SJSA1 (cell line): ENCODE data around the gene TMEM52B. TPM values are rescaled to one million over a fixed set of nuclear protein-coding genes. Genes with fewer than 3 reads are reported as not detected.
"Not testable (repeated sequence)": the region's sequence is repeated elsewhere in the genome, so short reads cannot be mapped to it uniquely, and the experiment has no call there.

ENCODE experiments used
- DNase-seq, 2 experiments: peaks; one replicate each; pipeline ENCODE4 v3.0.0-alpha.2; 2015 to 2020; ENCODE audit warnings: low spot score in 2 of 2, low read depth in 1 of 2
- H3K27ac ChIP-seq: fragments of 250-450 bp; sonication (Bioruptor Pico); 2 replicates; pipeline ENCODE4 v1.5.1; 2020; ENCODE audit warnings: mild to moderate bottlenecking, moderate library complexity
- H3K27me3 ChIP-seq: fragments of 250-450 bp; sonication (Bioruptor Pico); replicated peaks from 2 replicates; pipeline ENCODE4 v1.5.1; 2020; ENCODE audit warnings: mild to moderate bottlenecking, moderate library complexity
- H3K36me3 ChIP-seq: fragments of 250-450 bp; sonication (Bioruptor Pico); 2 replicates; pipeline ENCODE4 v1.5.1; 2020; ENCODE audit warnings: mild to moderate bottlenecking
- H3K4me1 ChIP-seq: fragments of 250-450 bp; sonication (Bioruptor Pico); replicated peaks from 2 replicates; pipeline ENCODE4 v1.6.1; 2021; ENCODE audit warnings: mild to moderate bottlenecking
- H3K4me3 ChIP-seq: fragments of 250-450 bp; sonication (Bioruptor Pico); 2 replicates; pipeline ENCODE4 v1.5.1; 2020; ENCODE audit warnings: mild to moderate bottlenecking
- H3K9me3 ChIP-seq: fragments of 250-450 bp; sonication (Bioruptor Pico); replicated peaks from 2 replicates; pipeline ENCODE4 v1.5.1; 2020; ENCODE audit warnings: mild to moderate bottlenecking
- total RNA-seq: library from RNA; depleted of rRNA; stranded (reverse); fragments of >200 nt; shearing (Covaris generic); gene quantifications from 2 replicates; pipeline ENCODE4 v1.2.3, GENCODE V29; 2014; rRNA removed

The TMEM52B gene
- total RNA-seq, 1 experiment from 2014 or later: 1.1 TPM

GRCh38 chr12:10223208-10223607 lies 44.4 kb downstream of the TMEM52B start:
- Histone ChIP-seq H3K27ac (no peak overlapping the region), H3K9me3 (no peaks in the 10 kb centered on the region), H3K36me3 (peaks cover 51% of the 10 kb centered on the region), H3K27me3 (no peaks in the 10 kb centered on the region), H3K4me1 (no peaks in the 10 kb centered on the region), H3K4me3 (no peak overlapping the region)
- DNase-seq: no peak

- not testable (repeated sequence) for H3K4me3 ChIP-seq, H3K4me1 ChIP-seq, H3K9me3 ChIP-seq, H3K27me3 ChIP-seq, H3K27ac ChIP-seq, DNase-seq
- peaks cover 38% of the 10 kb centered on the region for H3K36me3 ChIP-seq
Observed at GRCh38 chr12:10225426-10225825, 46.6 kb downstream of the TMEM52B start.

- H3K4me3 ChIP-seq: no peak overlapping the region
Observed at GRCh38 chr12:10226086-10226485, 47.3 kb downstream of the TMEM52B start.

GRCh38 chr12:10226731-10227130 lies 47.9 kb downstream of the TMEM52B start:
- no peaks in the 10 kb centered on the region for H3K4me1 ChIP-seq
- H3K9me3 ChIP-seq: no peaks in the 10 kb centered on the region
- no peak overlapping the region for H3K27ac ChIP-seq
- H3K36me3 ChIP-seq: peaks cover 25% of the 10 kb centered on the region
- no peak overlapping the region for H3K4me3 ChIP-seq
- DNase-seq: no peak
- H3K27me3 ChIP-seq: no peaks in the 10 kb centered on the region

More at GRCh38 chr12:10226086-10226485, 47.3 kb downstream of the TMEM52B start:
- Histone ChIP-seq H3K36me3 (peaks cover 32% of the 10 kb centered on the region), H3K9me3 (no peaks in the 10 kb centered on the region), H3K27me3 (no peaks in the 10 kb centered on the region), H3K27ac (no peak overlapping the region), H3K4me1 (no peaks in the 10 kb centered on the region)
- no peak for DNase-seq

DNA sequence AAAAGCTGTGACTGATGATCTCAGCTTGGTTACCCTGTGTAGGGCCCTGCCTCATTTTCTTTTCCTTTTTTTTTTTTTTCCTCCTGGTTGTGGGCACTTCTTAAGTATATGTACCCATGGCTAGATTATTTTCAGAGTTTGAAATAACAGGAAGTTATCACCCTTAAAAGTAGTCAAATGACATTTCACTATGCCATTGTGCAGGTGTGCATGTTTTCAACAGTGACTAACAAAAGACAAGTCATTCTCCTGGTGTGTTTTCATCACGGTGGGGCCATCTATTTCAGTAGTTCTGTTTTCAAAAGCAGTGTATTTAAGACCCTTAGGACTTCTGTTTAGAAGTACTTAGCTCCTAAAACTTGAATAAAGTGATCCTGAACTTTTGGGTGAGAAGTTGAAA lies 48.8 kb downstream of the TMEM52B start:
- Histone ChIP-seq H3K27me3 (no peaks in the 10 kb centered on the region), H3K4me3 (no peak overlapping the region), H3K4me1 (no peaks in the 10 kb centered on the region), H3K36me3 (peaks cover 18% of the 10 kb centered on the region), H3K27ac (no peak overlapping the region), H3K9me3 (no peaks in the 10 kb centered on the region)
- no peak for DNase-seq

- H3K27me3 ChIP-seq: no peaks in the 10 kb centered on the region
- H3K4me3 ChIP-seq: no peak overlapping the region
- H3K27ac ChIP-seq: no peak overlapping the region
- H3K9me3 ChIP-seq: peaks cover 5% of the 10 kb centered on the region; the same call in 1 of the 2 replicates
- no peak for DNase-seq
- no peaks in the 10 kb centered on the region for H3K4me1 ChIP-seq
- H3K36me3 ChIP-seq: no peaks in the 10 kb centered on the region
Observed at GRCh38 chr12:10234562-10234961, 55.7 kb downstream of the TMEM52B start.

GRCh38 chr12:10235761-10236631 lies 57.2 kb downstream of the TMEM52B start:
- Histone ChIP-seq H3K27ac (no peak overlapping the region), H3K27me3 (no peaks in the 10 kb centered on the region), H3K36me3 (no peaks in the 10 kb centered on the region), H3K9me3 (peaks cover 5% of the 10 kb centered on the region; the same call in 1 of the 2 replicates), H3K4me1 (peaks cover 12% of the 10 kb centered on the region), H3K4me3 (no peak overlapping the region)
- peak in 1 of 2 experiments; percentile 35 for DNase-seq

DNA sequence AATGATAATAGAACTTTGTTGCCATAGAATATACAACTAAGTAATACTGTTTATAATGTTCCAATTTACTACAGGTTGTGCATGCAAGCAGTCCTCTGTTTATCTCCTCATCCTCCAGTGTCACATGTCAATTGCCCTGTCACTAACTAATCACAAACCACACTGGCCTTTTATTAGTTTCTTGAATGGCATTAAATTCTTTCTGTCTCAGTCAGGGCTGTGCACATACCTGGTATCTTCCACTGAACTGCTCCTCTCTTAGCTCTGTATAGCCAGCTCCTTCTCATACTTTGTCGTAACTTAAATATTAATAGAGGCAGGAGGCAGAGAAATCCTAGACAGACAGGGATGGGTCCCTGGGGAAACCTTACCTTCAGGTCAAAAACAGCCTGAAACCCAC lies 57.9 kb downstream of the TMEM52B start:
- Histone ChIP-seq H3K36me3 (no peaks in the 10 kb centered on the region), H3K4me1 (peaks cover 13% of the 10 kb centered on the region), H3K27me3 (no peaks in the 10 kb centered on the region), H3K27ac (no peak overlapping the region), H3K9me3 (peaks cover 5% of the 10 kb centered on the region; the same call in 1 of the 2 replicates), H3K4me3 (no peak overlapping the region)
- no peak for DNase-seq

GRCh38 chr12:10238526-10238925 lies 59.7 kb downstream of the TMEM52B start:
- Histone ChIP-seq H3K4me1 (peaks cover 13% of the 10 kb centered on the region), H3K27me3 (no peaks in the 10 kb centered on the region), H3K4me3 (no peak overlapping the region), H3K27ac (no peak overlapping the region), H3K36me3 (no peaks in the 10 kb centered on the region), H3K9me3 (peaks cover 5% of the 10 kb centered on the region; the same call in 1 of the 2 replicates)
- no peak for DNase-seq

DNA sequence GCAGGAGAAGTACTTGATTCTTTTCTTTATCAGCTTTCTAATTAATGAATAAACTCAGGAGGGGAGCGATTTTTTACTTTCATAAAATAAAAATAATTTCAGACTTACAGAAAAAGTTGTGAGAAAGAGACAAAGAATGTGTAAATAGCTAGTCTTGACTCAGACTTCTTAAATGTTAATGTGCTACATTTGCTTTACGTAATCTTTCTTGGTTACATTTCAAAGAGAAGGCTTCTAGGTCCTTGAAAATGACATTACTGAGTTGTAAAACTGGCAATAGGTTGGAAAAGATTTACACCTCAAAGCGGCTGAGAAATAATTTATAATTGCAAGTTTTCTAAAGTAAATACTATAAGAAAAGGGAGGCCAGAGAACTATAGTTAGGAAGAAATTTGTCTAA lies 62.5 kb downstream of the TMEM52B start:
- peaks cover 13% of the 10 kb centered on the region for H3K4me1 ChIP-seq
- DNase-seq: no peak
- H3K36me3 ChIP-seq: no peaks in the 10 kb centered on the region
- H3K9me3 ChIP-seq: no peaks in the 10 kb centered on the region
- no peak overlapping the region for H3K27ac ChIP-seq
- H3K27me3 ChIP-seq: no peaks in the 10 kb centered on the region
- no peak overlapping the region for H3K4me3 ChIP-seq

Other genes with a start within 250 kb of the TMEM52B start
- not detected in 2 replicates for gene CLEC2A, start 246.7 kb upstream of the TMEM52B start, total RNA-seq
- gene CLEC12A, start 207.6 kb upstream of the TMEM52B start, total RNA-seq: not detected in 2 replicates
- not detected in 2 replicates for gene CLEC1B, start 179.9 kb upstream of the TMEM52B start, total RNA-seq
- gene CLEC12B, start 168.4 kb upstream of the TMEM52B start, total RNA-seq: not detected in 2 replicates
- gene CLEC9A, start 148.3 kb upstream of the TMEM52B start, total RNA-seq: not detected in 2 replicates
- gene CLEC1A, start 80.0 kb upstream of the TMEM52B start, total RNA-seq: not detected in 2 replicates
- gene CLEC7A, start 48.8 kb upstream of the TMEM52B start, total RNA-seq: not detected in 2 replicates
- 18.2 and 32.4 TPM in 2 replicates for gene OLR1, start 6.9 kb upstream of the TMEM52B start, total RNA-seq
- gene GABARAPL1, start 33.8 kb downstream of the TMEM52B start, total RNA-seq: 38.0 and 43.7 TPM in 2 replicates
- 0.08 TPM in 1 of 2 replicates, not detected in the other for gene KLRD1, start 128.8 kb downstream of the TMEM52B start, total RNA-seq
- not detected in 2 replicates for gene KLRK1, start 211.0 kb downstream of the TMEM52B start, total RNA-seq
- not detected in 2 replicates for gene KLRC4, start 230.7 kb downstream of the TMEM52B start, total RNA-seq
- gene KLRC3, start 241.6 kb downstream of the TMEM52B start, total RNA-seq: not detected in 2 replicates